HUES6 (cell line): ENCODE measurements around the gene NDUFC2.
"Not testable (repeated sequence)": the region's sequence is repeated elsewhere in the genome, so short reads cannot be mapped to it uniquely, and the experiment has no call there.

Experiments used
- H3K27ac ChIP-seq: 2 replicates; pipeline ENCODE4 v1.7.0; 2013; ENCODE audit warnings: low read depth, mild to moderate bottlenecking, low read length, inconsistent platforms
- H3K27me3 ChIP-seq: 2 replicates; pipeline ENCODE4 v1.6.1; 2013; ENCODE audit warnings: low read length; ENCODE audit not compliant: control insufficient read depth, insufficient read depth
- H3K36me3 ChIP-seq: 2 replicates; pipeline ENCODE4 v1.6.1; 2013; ENCODE audit warnings: low read length; ENCODE audit not compliant: control insufficient read depth, insufficient read depth
- H3K4me1 ChIP-seq: 2 replicates; pipeline ENCODE4 v1.6.1; 2013; ENCODE audit warnings: low read length; ENCODE audit not compliant: control insufficient read depth, insufficient read depth
- H3K4me3 ChIP-seq: 2 replicates; pipeline ENCODE4 v1.5.1; 2013; ENCODE audit warnings: low read depth, low read length
- H3K9ac ChIP-seq: one replicate; pipeline ENCODE4 v1.6.1; 2013; ENCODE audit warnings: mild to moderate bottlenecking, low read length
- H3K9me3 ChIP-seq: 2 replicates; pipeline ENCODE4 v1.6.1; 2013; ENCODE audit warnings: low read depth, low read length; ENCODE audit not compliant: control insufficient read depth, insufficient read depth

The NDUFC2 gene

DNA sequence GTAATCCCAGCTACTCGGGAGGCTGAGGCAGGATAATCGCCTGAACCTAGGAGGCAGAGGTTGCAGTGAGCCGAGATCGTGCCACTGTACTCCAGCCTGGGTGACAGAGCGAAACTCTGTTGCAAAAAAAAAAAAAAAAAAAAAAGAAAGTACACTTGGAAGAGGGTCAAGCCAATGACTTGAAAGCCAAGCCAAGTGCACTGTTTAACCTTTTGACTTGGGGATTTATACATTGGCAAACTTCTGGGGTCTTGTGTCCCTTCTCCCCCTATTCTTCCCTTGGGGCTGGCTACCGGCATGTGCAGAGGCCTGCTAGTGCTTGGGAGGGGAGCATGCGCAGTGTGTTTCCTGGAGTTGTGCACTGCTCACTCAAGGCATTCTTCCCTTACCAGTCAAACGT, 30.3 kb downstream of the NDUFC2 start:
- Histone ChIP-seq H3K4me1 (peaks cover 21% of the 10 kb centered on the region), H3K9ac (no peak overlapping the region), H3K9me3 (no peaks in the 10 kb centered on the region), H3K27me3 (peaks cover 12% of the 10 kb centered on the region), H3K36me3 (no peaks in the 10 kb centered on the region), H3K4me3 (no peak overlapping the region), H3K27ac (no peak overlapping the region)

DNA sequence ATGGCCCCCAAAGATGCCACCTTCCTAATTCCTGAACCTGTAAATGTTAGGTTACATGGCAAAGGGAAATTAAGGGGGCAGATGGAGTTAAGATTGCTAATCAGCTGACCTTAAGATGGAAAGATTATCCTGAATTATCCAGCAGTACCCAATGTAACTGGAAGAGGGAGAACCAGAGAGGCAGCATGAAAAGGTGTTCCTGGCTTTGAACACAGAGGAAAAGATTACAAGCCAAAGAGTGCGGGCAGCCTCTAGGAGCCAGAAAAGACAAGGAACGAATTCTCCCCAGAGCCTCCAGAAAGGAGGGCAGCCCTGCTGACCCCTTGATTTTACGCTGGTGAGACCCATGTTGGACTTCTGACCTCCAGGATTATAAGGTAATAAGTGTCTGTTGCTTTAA, 31.1 kb downstream of the NDUFC2 start:
- Histone ChIP-seq H3K27me3 (peaks cover 12% of the 10 kb centered on the region), H3K4me1 (peaks cover 21% of the 10 kb centered on the region), H3K4me3 (no peak overlapping the region), H3K36me3 (no peaks in the 10 kb centered on the region), H3K27ac (no peak overlapping the region), H3K9me3 (no peaks in the 10 kb centered on the region), H3K9ac (no peak overlapping the region)

DNA sequence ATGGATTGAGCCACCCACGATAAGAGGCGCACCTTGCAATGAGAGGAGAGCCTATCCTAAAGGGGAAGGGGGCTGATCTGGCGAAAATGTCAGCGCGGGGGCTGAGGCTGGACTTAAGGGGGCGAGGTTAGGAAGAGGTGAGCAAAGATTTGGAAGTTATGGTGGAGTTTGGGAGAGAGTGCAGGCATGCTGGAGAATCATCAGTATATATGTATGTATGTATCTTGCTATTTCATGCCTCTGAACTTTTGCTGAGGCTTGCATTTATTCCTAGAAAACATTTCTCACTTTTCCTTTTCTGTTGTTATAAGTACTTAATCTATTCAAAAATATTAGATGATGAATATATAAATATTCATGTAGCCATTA, 33.2 kb downstream of the NDUFC2 start:
- H3K4me3 ChIP-seq = peak overlapping the region; percentile 40
- peaks cover 12% of the 10 kb centered on the region for H3K27me3 ChIP-seq
- H3K36me3 ChIP-seq = no peaks in the 10 kb centered on the region
- H3K9me3 ChIP-seq = no peaks in the 10 kb centered on the region
- no peak overlapping the region for H3K9ac ChIP-seq
- H3K4me1 ChIP-seq = peaks cover 19% of the 10 kb centered on the region
- no peak overlapping the region for H3K27ac ChIP-seq

DNA sequence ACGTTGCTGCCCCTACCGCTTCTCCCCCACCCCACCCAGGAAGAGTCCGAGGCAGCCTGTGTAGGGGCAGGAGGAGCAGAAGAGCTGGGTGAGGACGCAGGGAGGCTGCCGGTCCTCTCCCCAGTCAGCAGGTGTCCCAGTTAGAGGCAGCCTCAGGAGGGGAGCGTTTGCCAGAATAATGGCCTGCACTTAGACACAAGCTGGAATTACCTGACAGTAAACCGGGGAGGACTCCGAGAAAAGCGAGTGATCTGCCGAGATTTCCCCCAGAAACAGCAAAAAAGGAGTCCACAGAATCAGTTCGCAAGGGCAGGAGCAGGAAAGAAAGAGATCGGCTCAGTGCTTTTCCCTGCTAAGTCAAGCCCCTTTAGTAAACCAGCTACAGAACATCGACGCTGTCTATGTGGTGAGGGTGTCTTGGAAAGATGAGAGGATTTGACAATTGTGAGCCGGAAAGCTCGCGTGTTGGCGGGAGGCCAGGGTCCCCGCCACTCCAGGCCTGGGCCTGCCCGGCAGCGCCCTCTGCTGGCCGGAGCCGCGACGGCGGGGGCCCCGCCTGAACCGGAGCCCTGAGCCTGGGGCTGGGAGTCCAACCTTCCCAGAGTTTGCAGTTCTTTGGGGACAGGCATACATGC, 33.7 kb downstream of the NDUFC2 start:
- peak overlapping the region; percentile 40 for H3K4me3 ChIP-seq
- no peak overlapping the region for H3K27ac ChIP-seq
- H3K9ac ChIP-seq = no peak overlapping the region
- H3K9me3 ChIP-seq = no peaks in the 10 kb centered on the region
- peaks cover 17% of the 10 kb centered on the region for H3K4me1 ChIP-seq
- H3K36me3 ChIP-seq = no peaks in the 10 kb centered on the region
- H3K27me3 ChIP-seq = peaks cover 12% of the 10 kb centered on the region

DNA sequence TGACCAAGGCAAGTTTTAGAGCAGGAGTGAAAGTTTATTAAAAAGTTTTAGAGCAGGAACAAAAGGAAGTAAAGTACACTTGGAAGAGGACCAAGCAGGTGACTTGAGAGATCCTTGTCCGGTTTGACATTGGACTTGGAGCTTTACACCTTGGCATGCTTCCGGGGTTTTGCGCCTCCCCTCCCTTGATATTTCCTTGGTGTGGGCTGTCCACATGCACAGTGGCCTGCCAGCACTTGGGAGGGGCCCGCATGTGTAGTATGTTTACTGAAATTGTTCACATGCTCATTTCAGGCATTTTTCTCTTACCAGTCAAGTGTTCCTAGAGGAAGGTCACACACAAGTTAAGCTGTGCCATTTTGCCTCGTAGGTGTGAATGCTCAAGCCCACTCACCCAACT, 35.0 kb downstream of the NDUFC2 start:
- H3K9me3 ChIP-seq = no peaks in the 10 kb centered on the region
- peaks cover 18% of the 10 kb centered on the region for H3K4me1 ChIP-seq
- H3K4me3 ChIP-seq = no peak overlapping the region
- peaks cover 12% of the 10 kb centered on the region for H3K27me3 ChIP-seq
- no peaks in the 10 kb centered on the region for H3K36me3 ChIP-seq
- H3K9ac ChIP-seq = no peak overlapping the region
- H3K27ac ChIP-seq = no peak overlapping the region

DNA sequence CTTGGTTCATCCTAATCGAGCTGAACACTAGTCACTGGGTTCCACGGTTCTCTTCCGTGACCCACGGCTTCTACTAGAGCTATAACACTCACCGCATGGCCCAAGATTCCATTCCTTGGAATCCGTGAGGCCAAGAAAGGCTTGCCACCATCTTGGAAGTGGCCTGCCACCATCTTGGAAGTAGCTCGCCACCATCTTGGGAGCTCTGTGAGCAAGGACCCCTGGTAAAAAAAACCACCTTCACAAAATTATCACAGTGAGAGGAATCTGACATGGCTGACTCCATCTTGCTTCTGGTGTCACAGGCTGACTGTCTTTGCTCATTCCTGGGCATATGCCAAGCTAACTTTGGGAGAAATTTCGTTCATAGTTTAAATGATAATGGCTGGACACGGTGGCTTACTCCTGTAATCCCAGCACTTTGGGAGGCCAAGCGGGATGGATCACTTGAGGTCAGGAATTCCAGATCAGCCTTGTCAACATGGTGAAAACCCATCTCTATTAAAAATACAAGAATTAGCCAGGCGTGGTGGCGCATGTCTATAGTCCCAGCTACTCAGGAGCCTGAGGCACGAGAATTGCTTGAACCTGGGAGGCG, 37.7 kb downstream of the NDUFC2 start:
- H3K4me1 ChIP-seq = peaks cover 18% of the 10 kb centered on the region
- H3K36me3 ChIP-seq = no peaks in the 10 kb centered on the region
- no peaks in the 10 kb centered on the region for H3K9me3 ChIP-seq
- H3K27me3 ChIP-seq = peaks cover 12% of the 10 kb centered on the region
- H3K27ac ChIP-seq = no peak overlapping the region
- H3K4me3 ChIP-seq = no peak overlapping the region
- H3K9ac ChIP-seq = no peak overlapping the region

DNA sequence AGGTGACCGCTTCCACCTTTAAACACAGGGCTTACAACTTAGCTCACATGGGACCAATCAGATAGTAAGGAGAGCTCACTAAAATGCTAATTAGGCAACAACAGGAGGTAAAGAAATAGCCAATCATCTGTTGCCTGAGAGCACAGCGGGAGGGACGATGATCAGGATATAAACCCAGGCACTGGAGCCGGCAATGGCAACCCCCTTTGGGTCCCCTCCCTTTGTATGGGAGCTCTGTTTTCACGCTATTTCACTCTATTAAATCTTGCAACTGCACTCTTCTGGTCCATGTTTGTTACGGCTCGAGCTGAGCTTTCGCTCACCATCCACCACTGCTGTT, 38.3 kb downstream of the NDUFC2 start:
- not testable (repeated sequence) for H3K4me3 ChIP-seq, H3K9ac ChIP-seq, H3K36me3 ChIP-seq, H3K27ac ChIP-seq, H3K9me3 ChIP-seq
- Histone ChIP-seq H3K27me3 (peaks cover 12% of the 10 kb centered on the region), H3K4me1 (peaks cover 16% of the 10 kb centered on the region)

DNA sequence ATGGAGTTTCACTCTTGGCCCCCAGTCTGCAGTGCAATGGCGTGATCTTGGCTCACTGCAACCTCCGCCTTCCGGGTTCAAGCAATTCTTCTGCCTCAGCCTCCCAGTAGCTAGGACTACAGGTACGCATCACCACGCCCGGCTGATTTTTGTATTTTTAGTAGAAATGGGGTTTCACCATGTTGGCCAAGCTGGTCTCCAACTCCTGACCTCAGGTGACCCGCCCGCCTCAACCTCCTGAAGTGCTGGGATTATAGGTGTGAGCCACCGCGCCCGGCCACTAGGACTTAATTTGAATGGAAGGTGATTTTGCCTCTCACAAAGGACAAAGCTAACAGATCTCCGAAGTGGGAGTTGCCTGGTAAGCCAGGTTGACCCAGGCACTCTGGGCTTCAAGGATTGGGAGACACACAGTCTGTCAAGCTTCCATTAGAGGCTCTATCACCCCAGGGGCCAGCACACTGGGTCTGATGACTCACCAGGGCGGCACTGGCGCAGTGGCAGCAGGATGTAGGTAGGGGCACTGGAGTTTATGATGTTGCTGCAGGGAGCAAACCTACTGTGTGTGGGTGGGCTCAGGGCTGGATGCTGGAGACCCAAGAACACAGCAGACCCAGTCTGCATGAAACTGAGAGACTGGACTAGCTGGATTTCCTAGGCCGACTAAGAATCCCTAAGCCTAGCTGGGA, 38.8 kb downstream of the NDUFC2 start:
- Histone ChIP-seq H3K9ac (no peak overlapping the region), H3K9me3 (no peaks in the 10 kb centered on the region), H3K27ac (no peak overlapping the region), H3K4me3 (no peak overlapping the region), H3K27me3 (peaks cover 10% of the 10 kb centered on the region), H3K4me1 (peaks cover 13% of the 10 kb centered on the region), H3K36me3 (no peaks in the 10 kb centered on the region)

DNA sequence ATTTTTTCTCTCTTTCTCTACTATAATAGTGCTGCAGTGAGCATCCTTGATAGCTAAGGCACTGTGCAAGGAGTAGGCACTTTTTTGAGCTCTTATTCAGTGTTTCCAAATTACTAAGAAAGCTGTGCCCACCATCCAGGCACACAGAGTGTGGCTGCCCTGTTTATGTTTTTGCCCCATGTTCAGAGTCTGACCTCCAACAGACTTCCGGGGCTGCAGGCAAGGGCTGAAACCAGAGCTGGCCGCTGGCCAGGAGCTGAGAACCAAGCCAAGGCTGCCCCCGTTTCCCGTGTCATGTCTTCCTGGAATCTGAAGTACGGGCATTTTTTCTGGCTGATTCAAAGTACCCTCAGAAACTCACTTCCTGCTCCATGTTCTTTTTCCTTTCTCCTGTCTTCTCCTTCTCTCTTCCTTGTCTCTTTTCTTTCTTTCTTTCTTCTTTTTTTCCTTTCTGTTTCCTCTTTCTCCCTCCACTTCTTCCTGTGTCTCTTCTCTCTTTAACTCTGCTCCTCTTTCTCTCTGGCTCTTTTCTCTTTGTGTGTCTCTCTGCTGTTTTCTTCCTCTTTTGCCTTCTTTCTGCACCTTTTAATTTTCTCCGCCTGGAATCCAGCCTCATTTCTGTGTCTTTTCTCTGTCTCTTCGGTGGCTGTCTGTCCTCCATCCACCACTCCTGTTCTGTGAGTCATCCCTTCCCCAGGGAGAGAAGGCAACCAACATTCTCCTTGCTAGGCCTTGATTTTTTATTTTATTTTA, 39.6 kb downstream of the NDUFC2 start:
- H3K4me1 ChIP-seq = peaks cover 10% of the 10 kb centered on the region; the same call in 1 of the 2 replicates
- H3K9me3 ChIP-seq = no peaks in the 10 kb centered on the region
- no peaks in the 10 kb centered on the region for H3K36me3 ChIP-seq
- H3K4me3 ChIP-seq = no peak overlapping the region
- no peak overlapping the region for H3K27ac ChIP-seq
- H3K9ac ChIP-seq = no peak overlapping the region
- peaks cover 3% of the 10 kb centered on the region; the same call in 1 of the 2 replicates for H3K27me3 ChIP-seq

DNA sequence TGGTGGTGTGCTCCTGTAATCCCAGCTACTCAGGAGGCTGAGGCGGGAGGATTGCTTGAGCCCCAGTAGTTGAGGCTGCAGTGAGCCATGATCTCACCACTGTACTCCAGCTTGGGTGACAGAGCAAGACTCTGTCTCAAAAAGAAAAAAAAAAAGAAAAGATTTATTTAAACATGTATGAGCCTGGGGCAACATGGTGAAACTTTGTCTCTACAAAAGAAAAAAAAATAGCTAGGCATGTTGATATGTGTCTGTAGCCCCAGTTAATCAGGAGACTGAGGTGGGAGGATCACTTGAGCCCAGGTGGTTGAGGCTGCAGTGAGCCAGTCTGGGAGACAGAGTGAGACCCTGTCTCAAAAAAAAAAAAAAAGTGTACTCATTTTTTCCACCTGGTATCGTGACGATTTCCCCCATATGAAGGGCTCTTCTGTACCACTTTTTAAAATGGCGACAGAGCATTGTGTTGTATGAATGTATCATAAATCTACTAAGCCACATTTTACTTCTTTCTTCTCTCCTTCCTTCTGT, 40.2 kb downstream of the NDUFC2 start:
- no peak overlapping the region for H3K4me3 ChIP-seq
- no peak overlapping the region for H3K9ac ChIP-seq
- H3K4me1 ChIP-seq = peaks cover 10% of the 10 kb centered on the region; the same call in 1 of the 2 replicates
- H3K9me3 ChIP-seq = no peaks in the 10 kb centered on the region
- H3K27ac ChIP-seq = no peak overlapping the region
- H3K36me3 ChIP-seq = no peaks in the 10 kb centered on the region
- no peaks in the 10 kb centered on the region for H3K27me3 ChIP-seq
